ENCODE results near the gene HSPA14.

The HSPA14 gene

GRCh38 chr10:14826076-14826829, 11.9 kb upstream of the HSPA14 start:
- no peak for ATAC-seq
- no peak for TF ChIP-seq ARNTL (CRISPR knock-in tag; IDR thresholded peaks at IDR 0.05; ENCODE audit: borderline replicate concordance, low read depth)
- no peak for TF ChIP-seq ZNF8 (CRISPR knock-in tag; IDR thresholded peaks at IDR 0.05)
- TF ChIP-seq ZFP3 (CRISPR knock-in tag; IDR thresholded peaks at IDR 0.05): no peak
- TF ChIP-seq SNAI2 (CRISPR knock-in tag; IDR thresholded peaks at IDR 0.05): no peak
- no peak for TF ChIP-seq CSDC2 (CRISPR knock-in tag; IDR thresholded peaks at IDR 0.05)
- TF ChIP-seq ZFP30 (CRISPR knock-in tag; IDR thresholded peaks at IDR 0.05): no peak
- TF ChIP-seq, protein P1, sequence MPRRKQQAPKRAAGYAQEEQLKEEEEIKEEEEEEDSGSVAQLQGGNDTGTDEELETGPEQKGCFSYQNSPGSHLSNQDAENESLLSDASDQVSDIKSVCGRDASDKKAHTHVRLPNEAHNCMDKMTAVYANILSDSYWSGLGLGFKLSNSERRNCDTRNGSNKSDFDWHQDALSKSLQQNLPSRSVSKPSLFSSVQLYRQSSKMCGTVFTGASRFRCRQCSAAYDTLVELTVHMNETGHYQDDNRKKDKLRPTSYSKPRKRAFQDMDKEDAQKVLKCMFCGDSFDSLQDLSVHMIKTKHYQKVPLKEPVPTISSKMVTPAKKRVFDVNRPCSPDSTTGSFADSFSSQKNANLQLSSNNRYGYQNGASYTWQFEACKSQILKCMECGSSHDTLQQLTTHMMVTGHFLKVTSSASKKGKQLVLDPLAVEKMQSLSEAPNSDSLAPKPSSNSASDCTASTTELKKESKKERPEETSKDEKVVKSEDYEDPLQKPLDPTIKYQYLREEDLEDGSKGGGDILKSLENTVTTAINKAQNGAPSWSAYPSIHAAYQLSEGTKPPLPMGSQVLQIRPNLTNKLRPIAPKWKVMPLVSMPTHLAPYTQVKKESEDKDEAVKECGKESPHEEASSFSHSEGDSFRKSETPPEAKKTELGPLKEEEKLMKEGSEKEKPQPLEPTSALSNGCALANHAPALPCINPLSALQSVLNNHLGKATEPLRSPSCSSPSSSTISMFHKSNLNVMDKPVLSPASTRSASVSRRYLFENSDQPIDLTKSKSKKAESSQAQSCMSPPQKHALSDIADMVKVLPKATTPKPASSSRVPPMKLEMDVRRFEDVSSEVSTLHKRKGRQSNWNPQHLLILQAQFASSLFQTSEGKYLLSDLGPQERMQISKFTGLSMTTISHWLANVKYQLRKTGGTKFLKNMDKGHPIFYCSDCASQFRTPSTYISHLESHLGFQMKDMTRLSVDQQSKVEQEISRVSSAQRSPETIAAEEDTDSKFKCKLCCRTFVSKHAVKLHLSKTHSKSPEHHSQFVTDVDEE (CRISPR knock-in tag; IDR thresholded peaks at IDR 0.05): no peak
- TF ChIP-seq RARB (CRISPR knock-in tag; IDR thresholded peaks at IDR 0.05): no peak
- TF ChIP-seq ZC3H10 (CRISPR knock-in tag; IDR thresholded peaks at IDR 0.05): no peak
- TF ChIP-seq, protein P2, sequence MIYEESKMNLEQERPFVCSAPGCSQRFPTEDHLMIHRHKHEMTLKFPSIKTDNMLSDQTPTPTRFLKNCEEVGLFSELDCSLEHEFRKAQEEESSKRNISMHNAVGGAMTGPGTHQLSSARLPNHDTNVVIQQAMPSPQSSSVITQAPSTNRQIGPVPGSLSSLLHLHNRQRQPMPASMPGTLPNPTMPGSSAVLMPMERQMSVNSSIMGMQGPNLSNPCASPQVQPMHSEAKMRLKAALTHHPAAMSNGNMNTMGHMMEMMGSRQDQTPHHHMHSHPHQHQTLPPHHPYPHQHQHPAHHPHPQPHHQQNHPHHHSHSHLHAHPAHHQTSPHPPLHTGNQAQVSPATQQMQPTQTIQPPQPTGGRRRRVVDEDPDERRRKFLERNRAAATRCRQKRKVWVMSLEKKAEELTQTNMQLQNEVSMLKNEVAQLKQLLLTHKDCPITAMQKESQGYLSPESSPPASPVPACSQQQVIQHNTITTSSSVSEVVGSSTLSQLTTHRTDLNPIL (CRISPR knock-in tag; IDR thresholded peaks at IDR 0.05; ENCODE audit: low read depth): no peak
- TF ChIP-seq CSRNP3 (CRISPR knock-in tag; IDR thresholded peaks at IDR 0.05): no peak
- TF ChIP-seq, protein P3, sequence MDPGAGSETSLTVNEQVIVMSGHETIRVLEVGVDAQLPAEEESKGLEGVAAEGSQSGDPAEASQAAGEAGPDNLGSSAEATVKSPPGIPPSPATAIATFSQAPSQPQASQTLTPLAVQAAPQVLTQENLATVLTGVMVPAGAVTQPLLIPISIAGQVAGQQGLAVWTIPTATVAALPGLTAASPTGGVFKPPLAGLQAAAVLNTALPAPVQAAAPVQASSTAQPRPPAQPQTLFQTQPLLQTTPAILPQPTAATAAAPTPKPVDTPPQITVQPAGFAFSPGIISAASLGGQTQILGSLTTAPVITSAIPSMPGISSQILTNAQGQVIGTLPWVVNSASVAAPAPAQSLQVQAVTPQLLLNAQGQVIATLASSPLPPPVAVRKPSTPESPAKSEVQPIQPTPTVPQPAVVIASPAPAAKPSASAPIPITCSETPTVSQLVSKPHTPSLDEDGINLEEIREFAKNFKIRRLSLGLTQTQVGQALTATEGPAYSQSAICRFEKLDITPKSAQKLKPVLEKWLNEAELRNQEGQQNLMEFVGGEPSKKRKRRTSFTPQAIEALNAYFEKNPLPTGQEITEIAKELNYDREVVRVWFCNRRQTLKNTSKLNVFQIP (CRISPR knock-in tag; IDR thresholded peaks at IDR 0.05; ENCODE audit: borderline replicate concordance, low read depth): no peak

DNA sequence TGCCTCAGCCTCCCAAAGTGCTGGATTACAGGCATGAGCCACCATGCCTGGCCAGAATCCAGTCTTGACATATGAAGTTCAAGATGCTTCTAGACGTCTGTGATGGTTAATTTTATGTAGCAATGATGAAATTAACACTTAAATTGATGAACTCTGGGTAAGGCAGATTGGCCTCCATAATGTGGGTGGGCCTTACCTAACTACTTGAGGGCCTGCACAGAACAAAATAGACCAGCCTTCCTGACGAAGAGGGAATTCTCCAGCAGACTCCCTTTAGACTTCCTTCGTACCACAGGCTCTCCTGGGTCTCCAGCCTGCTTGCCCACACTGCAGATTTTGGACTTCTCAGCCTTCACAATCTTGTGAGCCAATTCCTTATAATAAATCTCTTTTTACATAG, 5.0 kb upstream of the HSPA14 start:
- no peak for ATAC-seq
- TF ChIP-seq SNAI2 (CRISPR knock-in tag; IDR thresholded peaks at IDR 0.05) (no peak), ZNF565 (CRISPR knock-in tag; conservative IDR thresholded peaks at IDR 0.05; ENCODE audit: low read depth) (no peak), ISL1 (CRISPR knock-in tag; IDR thresholded peaks at IDR 0.05) (no peak), ZC3H10 (CRISPR knock-in tag; IDR thresholded peaks at IDR 0.05) (no peak), CSRNP3 (CRISPR knock-in tag; IDR thresholded peaks at IDR 0.05) (no peak), CSDC2 (CRISPR knock-in tag; IDR thresholded peaks at IDR 0.05) (no peak), ESRRG (CRISPR knock-in tag; IDR thresholded peaks at IDR 0.05) (no peak), ARNTL (CRISPR knock-in tag; IDR thresholded peaks at IDR 0.05; ENCODE audit: borderline replicate concordance, low read depth) (no peak)
- TF ChIP-seq, protein P1 (CRISPR knock-in tag; IDR thresholded peaks at IDR 0.05): no peak

GRCh38 chr10:14836208-14836607, 1.9 kb upstream of the HSPA14 start:
- no peak for ATAC-seq
- TF ChIP-seq ZNF8 (CRISPR knock-in tag; IDR thresholded peaks at IDR 0.05): no peak
- 0 out of 2 replicates have a peak, but pooled peaks have one; percentile 26 for TF ChIP-seq ISL1 (CRISPR knock-in tag; IDR thresholded peaks at IDR 0.05)
